Natural killer cell (primary cell): Measurements from ENCODE around the gene ALDH1L1. TPM values are rescaled to one million over a fixed set of nuclear protein-coding genes. Genes with fewer than 3 reads are reported as not detected.

ENCODE experiments used
- ATAC-seq, 3 donors: fragments of 150-1000 bp in 2 of 3; fragments of 200-7000 bp in 1 of 3; cut with Tn5 transposase; 1 replicate in 1 of 3; 2 replicates in 2 of 3; pipeline ENCODE4 v1.10.0; 2021; ENCODE audit warnings: mild to moderate bottlenecking in 2 of 3, moderate library complexity in 2 of 3
- DNase-seq, 2 donors: peaks; one replicate each; pipeline versions ENCODE4 v3.0.0 to v3.0.0-alpha.2; 2013 to 2021; ENCODE audit warnings: mixed read lengths in 1 of 2
- H3K27ac ChIP-seq: one replicate; pipeline ENCODE4 v1.5.1; 2013; ENCODE audit warnings: mild to moderate bottlenecking, low read length
- H3K27me3 ChIP-seq: one replicate; pipeline ENCODE4 v1.6.1; 2013; ENCODE audit warnings: low read length; ENCODE audit not compliant: control insufficient read depth, insufficient read depth
- H3K36me3 ChIP-seq: one replicate; pipeline ENCODE4 v1.6.1; 2013; ENCODE audit warnings: low read length; ENCODE audit not compliant: control insufficient read depth, insufficient read depth
- H3K4me1 ChIP-seq: one replicate; pipeline ENCODE4 v1.6.1; 2013; ENCODE audit warnings: low read length; ENCODE audit not compliant: control insufficient read depth, insufficient read depth
- H3K4me3 ChIP-seq: one replicate; pipeline ENCODE4 v1.5.1; 2013; ENCODE audit warnings: low read length
- H3K9me3 ChIP-seq: one replicate; pipeline ENCODE4 v1.6.1; 2013; ENCODE audit warnings: low read length; ENCODE audit not compliant: control insufficient read depth, insufficient read depth
- H3K27ac Mint-ChIP-seq, 2 donors: one replicate each; pipeline ENCODE4 v1.8.0; 2022; ENCODE audit warnings: mild to moderate bottlenecking in 2 of 2, mixed read lengths in 2 of 2, moderate library complexity in 1 of 2
- H3K27me3 Mint-ChIP-seq, 2 donors: one replicate each; pipeline ENCODE4 v1.8.0; 2022; ENCODE audit warnings: low read depth in 2 of 2, mixed read lengths in 2 of 2
- H3K36me3 Mint-ChIP-seq: one replicate; pipeline ENCODE4 v1.8.0; 2022; ENCODE audit warnings: mixed read lengths
- H3K4me1 Mint-ChIP-seq, 2 donors: one replicate each; pipeline ENCODE4 v1.8.0; 2022; ENCODE audit warnings: mixed read lengths in 2 of 2
- H3K4me3 Mint-ChIP-seq: one replicate; pipeline ENCODE4 v1.8.0; 2022; ENCODE audit warnings: mild to moderate bottlenecking, moderate library complexity, mixed read lengths
- H3K9me3 Mint-ChIP-seq, 2 donors: one replicate each; pipeline ENCODE4 v1.8.0; 2022; ENCODE audit warnings: mixed read lengths in 2 of 2
- CTCF ChIP-seq: fragments of 200-600 bp; IDR thresholded peaks from one replicate; pipeline ENCODE4 v1.8.0; 2022; ENCODE audit warnings: antibody characterized with exemption
- WGBS: methylation state at CpG from one replicate; pipeline ENCODE4 v1.1.7; 2013; ENCODE audit warnings: missing lambda C conversion rate; ENCODE audit not compliant: insufficient coverage; 5-methylcytosine and 5-hydroxymethylcytosine counted together
- intact Hi-C: fragments of 100-400 bp; cut with micrococcal nuclease; formaldehyde crosslinking; loops from one replicate; pipeline ENCODE4 v1.14.2; 2022
- total RNA-seq, 4 donors: library from RNA; stranded (reverse); fragments of 120-200 nt in 1 of 4; gene quantifications; one replicate each; pipeline versions ENCODE4 v1.2.3 to v1.2.4, GENCODE V29; 2013 to 2022

ALDH1L1 gene
- total RNA-seq, 3 donors from 2014 or later (not counting 1 experiment from before 2014, with no cell fraction given): not detected

- Mint-ChIP-seq H3K4me3 (peak overlapping the region; percentile 85), H3K27ac (peak overlapping the region; percentile 66 to 84), H3K9me3 (no peaks in the 10 kb centered on the region), H3K36me3 (no peaks in the 10 kb centered on the region), H3K27me3 (no peaks in the 10 kb centered on the region), H3K4me1 (peaks cover 22 to 31% of the 10 kb centered on the region in 2 donors)
- no peak for ATAC-seq
- no peaks in the 10 kb centered on the region for H3K9me3 ChIP-seq
- no peaks in the 10 kb centered on the region for H3K27me3 ChIP-seq
- DNase-seq: no peak
- peaks cover 14% of the 10 kb centered on the region for H3K4me1 ChIP-seq
- TF ChIP-seq CTCF: no peak
- H3K4me3 ChIP-seq: no peak overlapping the region
- no peaks in the 10 kb centered on the region for H3K36me3 ChIP-seq
- intact Hi-C loops: loop anchor here (2.0 kb wide), 1 partner anchor 168 kb away; no protein-coding TSS in a partner anchor
- WGBS: 87% methylated on average over 5 of the region's 5 CpGs
- no peak overlapping the region for H3K27ac ChIP-seq
Measured at GRCh38 chr3:126084768-126085180, 95.6 kb downstream of the ALDH1L1 start.

- peak; percentile 91 to 96 (median 93) for ATAC-seq
- no peaks in the 10 kb centered on the region for H3K9me3 Mint-ChIP-seq
- H3K36me3 Mint-ChIP-seq: no peaks in the 10 kb centered on the region
- peak; percentile 48 for TF ChIP-seq CTCF
- Histone ChIP-seq H3K9me3 (no peaks in the 10 kb centered on the region), H3K27ac (peak within 1 kb of the TSS; percentile 56), H3K36me3 (no peaks in the 10 kb centered on the region), H3K27me3 (no peaks in the 10 kb centered on the region), H3K4me1 (peaks cover 14% of the 10 kb centered on the region), H3K4me3 (peak within 1 kb of the TSS; percentile 55)
- no peaks in the 10 kb centered on the region for H3K27me3 Mint-ChIP-seq
- intact Hi-C loops: loop anchor here (2.0 kb wide), 1 partner anchor 167 kb away; no protein-coding TSS in a partner anchor
- peak within 1 kb of the TSS; percentile 91 for H3K4me3 Mint-ChIP-seq
- H3K4me1 Mint-ChIP-seq: peaks cover 22 to 31% of the 10 kb centered on the region in 2 donors
- DNase-seq: peak; percentile 78 to 84
- under 1% methylated on average over 72 of the region's 72 CpGs for whole genome bisulfite sequencing
- H3K27ac Mint-ChIP-seq: peak within 1 kb of the TSS; percentile 80 to 84
Measured at GRCh38 chr3:126083913-126084767, 96.2 kb downstream of the ALDH1L1 start, which contains the start of gene SLC41A3. Gene SLC41A3 (minus strand): TSS chr3:126084124. CDS start chr3:126068219, 15,905 bp downstream.

- Histone ChIP-seq H3K27ac (peak overlapping the region; percentile 52), H3K36me3 (no peaks in the 10 kb centered on the region), H3K4me1 (peaks cover 14% of the 10 kb centered on the region), H3K27me3 (no peaks in the 10 kb centered on the region), H3K9me3 (no peaks in the 10 kb centered on the region), H3K4me3 (peak overlapping the region; percentile 55)
- peaks cover 22 to 31% of the 10 kb centered on the region in 2 donors for H3K4me1 Mint-ChIP-seq
- peak overlapping the region; percentile 91 for H3K4me3 Mint-ChIP-seq
- H3K9me3 Mint-ChIP-seq: no peaks in the 10 kb centered on the region
- DNase-seq: peak; percentile 28 to 64
- H3K27me3 Mint-ChIP-seq: no peaks in the 10 kb centered on the region
- peak; percentile 42 to 48 (median 44) for ATAC-seq
- 0% methylated on average over 30 of the region's 30 CpGs for WGBS
- H3K27ac Mint-ChIP-seq: peak overlapping the region; percentile 80 to 84
- no peaks in the 10 kb centered on the region for H3K36me3 Mint-ChIP-seq
- no peak for TF ChIP-seq CTCF
- intact Hi-C loops: no loop called here
Measured at GRCh38 chr3:126083511-126083912, 96.9 kb downstream of the ALDH1L1 start.
